ENCODE results near the gene SMIM27. TPM values are rescaled to one million over a fixed set of nuclear protein-coding genes. Genes with fewer than 3 reads are reported as not detected.

The SMIM27 gene
- total and polyA plus RNA-seq, 9 of the 15 experiments (the other 6 are each of a cell fraction or from before 2014, with no cell fraction given), result 2.9 to 16.1 (median 7.9) TPM

GRCh38 chr9:32572900-32573523 is 20.9 kb downstream of the SMIM27 start, which contains the start of gene NDUFB6 (continued):
- TF ChIP-seq ARID3B (CRISPR knock-in tag; IDR thresholded peaks at IDR 0.05; ENCODE audit: borderline replicate concordance), result no peak
- TF ChIP-seq JUNB (CRISPR knock-in tag; conservative IDR thresholded peaks at IDR 0.05), result no peak
- no peak for TF ChIP-seq NCOA6 (IDR thresholded peaks at IDR 0.05)
- TF ChIP-seq SREBF1 (IDR thresholded peaks at IDR 0.05; ENCODE audit: borderline replicate concordance, low read depth, low read length), result no peak
- TF ChIP-seq ILF3 (IDR thresholded peaks at IDR 0.05; ENCODE audit: borderline replicate concordance), result no peak
- no peak for TF ChIP-seq PURB (CRISPR knock-in tag; IDR thresholded peaks at IDR 0.05; ENCODE audit: low read depth)
- peak in 1 of 2 experiments; percentile 41; a peak in 1 of 4 replicates for TF ChIP-seq HDAC1 (IDR thresholded peaks at IDR 0.05)
- no peak; the same call in 1 of the 2 replicates for TF ChIP-seq ETS1 (conservative IDR thresholded peaks at IDR 0.05; ENCODE audit: control insufficient read depth, low read depth, low read length)
- TF ChIP-seq ZC3H11A (IDR thresholded peaks at IDR 0.05; ENCODE audit: low read depth, low read length), result no peak
- TF ChIP-seq SAFB2 (IDR thresholded peaks at IDR 0.05; ENCODE audit: borderline replicate concordance, low read depth, low read length, severe bottlenecking), result no peak
- no peak for TF ChIP-seq GTF2B (IDR thresholded peaks at IDR 0.05; ENCODE audit: extremely low read depth, insufficient read length)
- TF ChIP-seq NCOA2 (IDR thresholded peaks at IDR 0.05; ENCODE audit: partially characterized antibody in 2 of 2), result no peak
- TF ChIP-seq EWSR1 (IDR thresholded peaks at IDR 0.05; ENCODE audit: borderline replicate concordance, low read depth, partially characterized antibody), result no peak
- no peak for TF ChIP-seq SNAPC5 (CRISPR knock-in tag; IDR thresholded peaks at IDR 0.05)
- TF ChIP-seq BMI1 (IDR thresholded peaks at IDR 0.05; ENCODE audit: low read length), result no peak
- TF ChIP-seq GABPA (tag; conservative IDR thresholded peaks at IDR 0.05; ENCODE audit: low read depth), result peak; percentile 92
- no peak for TF ChIP-seq GTF2F1 (IDR thresholded peaks at IDR 0.05; ENCODE audit: low read depth, low read length)
- no peak for TF ChIP-seq NCOA1 (IDR thresholded peaks at IDR 0.05; ENCODE audit: low read depth)
- TF ChIP-seq KAT8 (IDR thresholded peaks at IDR 0.05; ENCODE audit: low read depth), result no peak
- TF ChIP-seq ZKSCAN1 (IDR thresholded peaks at IDR 0.05; ENCODE audit: low read depth, low read length), result 0 out of 2 replicates have a peak, but pooled peaks have one; percentile 26
- peak; percentile 57 for TF ChIP-seq ETV5 (CRISPR knock-in tag; IDR thresholded peaks at IDR 0.05; ENCODE audit: low read depth)
- TF ChIP-seq ZFP30 (CRISPR knock-in tag; IDR thresholded peaks at IDR 0.05; ENCODE audit: borderline replicate concordance), result no peak
- TF ChIP-seq ZBTB8A (IDR thresholded peaks at IDR 0.05; ENCODE audit: partially characterized antibody), result no peak
- TF ChIP-seq FOXP4 (CRISPR knock-in tag; IDR thresholded peaks at IDR 0.05; ENCODE audit: borderline replicate concordance), result no peak
